B cell (primary cell): ENCODE measurements around the gene MGA. TPM values are rescaled to one million over a fixed set of nuclear protein-coding genes. Genes with fewer than 3 reads are reported as not detected.

Experiments used
- ATAC-seq: fragments of 200-7000 bp; cut with Tn5 transposase; one replicate; pipeline ENCODE4 v1.10.0; 2021; ENCODE audit warnings: low read depth, mild to moderate bottlenecking, moderate number of reproducible peaks, moderate library complexity
- CTCF ChIA-PET: fragments of 350-600 bp; sonication (Branson Sonifier 250); formaldehyde crosslinking; loops from one replicate; lab custom pipeline; 2021; ENCODE audit warnings: antibody characterized with exemption, inconsistent platforms; lab: Charles Lee
- POLR2A ChIA-PET: fragments of 350-600 bp; sonication (Branson Sonifier 250); formaldehyde crosslinking; loops from one replicate; lab custom pipeline; 2021; ENCODE audit warnings: antibody characterized with exemption; lab: Charles Lee
- DNase-seq: peaks from one replicate; pipeline ENCODE4 v3.0.0; 2013
- H2AFZ ChIP-seq: 2 replicates; pipeline ENCODE4 v1.6.1; 2012; ENCODE audit warnings: mild to moderate bottlenecking, low read depth, low read length; ENCODE audit not compliant: insufficient read depth, poor library complexity, severe bottlenecking
- H3K27ac ChIP-seq, 2 donors: 1 replicate in 1 of 2; 2 replicates in 1 of 2; pipeline ENCODE4 v1.5.1; 2012 to 2013; ENCODE audit warnings: low read length in 2 of 2, mild to moderate bottlenecking in 2 of 2, moderate library complexity in 1 of 2
- H3K27me3 ChIP-seq, 4 experiments: fragments of 200-600 bp in 1 of 4; sonication (generic) in 1 of 4; replicated peaks in 1 of 4; 1 replicate in 2 of 4; 2 replicates in 2 of 4; pipeline versions ENCODE4 v1.6.1 to v1.7.0; 2013 to 2016; ENCODE audit warnings: low read length in 3 of 4, mild to moderate bottlenecking in 2 of 4, mixed read lengths in 1 of 4, moderate library complexity in 1 of 4; ENCODE audit not compliant: insufficient read depth in 4 of 4, control insufficient read depth in 3 of 4; ENCODE audit errors: control extremely low read depth in 1 of 4
- H3K36me3 ChIP-seq, 2 experiments: replicated peaks in 1 of 2; 1 replicate in 1 of 2; 2 replicates in 1 of 2; pipeline versions ENCODE4 v1.6.1 to v1.7.1; 2013; ENCODE audit warnings: low read length in 1 of 2; ENCODE audit not compliant: insufficient read depth in 2 of 2, control insufficient read depth in 1 of 2; ENCODE audit errors: control extremely low read depth in 1 of 2, extremely low read depth in 1 of 2
- H3K4me1 ChIP-seq, 2 donors: fragments of 200-600 bp in 1 of 2; sonication (generic) in 1 of 2; 1 replicate in 1 of 2; 2 replicates in 1 of 2; pipeline versions ENCODE4 v1.5.1 to v1.6.1; 2013 to 2017; ENCODE audit warnings: low read length in 2 of 2; ENCODE audit not compliant: control insufficient read depth in 2 of 2, insufficient read depth in 2 of 2
- H3K4me2 ChIP-seq: replicated peaks from 2 replicates; pipeline ENCODE3; 2012; ENCODE audit warnings: mild to moderate bottlenecking, low read depth, low read length; ENCODE audit not compliant: poor library complexity, severe bottlenecking
- H3K4me3 ChIP-seq, 5 experiments: fragments of 200-600 bp in 1 of 5; sonication (generic) in 1 of 5; 1 replicate in 3 of 5; 2 replicates in 2 of 5; pipeline versions ENCODE4 v1.5.1 to v1.7.0; 2011 to 2016; ENCODE audit warnings: low read length in 4 of 5, mild to moderate bottlenecking in 4 of 5, low read depth in 2 of 5, control low read depth in 1 of 5, moderate library complexity in 1 of 5; ENCODE audit not compliant: insufficient read depth in 1 of 5; ENCODE audit errors: control extremely low read depth in 1 of 5, extremely low read depth in 1 of 5
- H3K79me2 ChIP-seq: fragments of 200-600 bp; sonication (generic); one replicate; pipeline ENCODE4 v1.6.0; 2016; ENCODE audit warnings: low read length; ENCODE audit not compliant: control insufficient read depth, insufficient read depth
- H3K9ac ChIP-seq: fragments of 200-600 bp; sonication (generic); 2 replicates; pipeline ENCODE4 v1.6.1; 2017; ENCODE audit warnings: mild to moderate bottlenecking, low read length, moderate library complexity
- H3K9me3 ChIP-seq, 3 donors: one replicate each; pipeline versions ENCODE4 v1.6.1 to v1.7.1; 2013; ENCODE audit warnings: low read length in 2 of 3; ENCODE audit not compliant: control insufficient read depth in 2 of 3, insufficient read depth in 1 of 3; ENCODE audit errors: control extremely low read depth in 1 of 3
- H4K20me1 ChIP-seq: 2 replicates; pipeline ENCODE4 v1.6.0; 2012; ENCODE audit warnings: mild to moderate bottlenecking, low read length; ENCODE audit not compliant: insufficient read depth, control insufficient read depth, poor library complexity, severe bottlenecking
- H3K27ac Mint-ChIP-seq: one replicate; pipeline ENCODE4 v1.8.0; 2021; ENCODE audit warnings: mixed read lengths
- H3K27me3 Mint-ChIP-seq: one replicate; pipeline ENCODE4 v1.8.0; 2021; ENCODE audit warnings: mixed read lengths
- H3K4me1 Mint-ChIP-seq: one replicate; pipeline ENCODE4 v1.8.0; 2021; ENCODE audit warnings: mixed read lengths
- H3K4me3 Mint-ChIP-seq: one replicate; pipeline ENCODE4 v1.8.0; 2021; ENCODE audit warnings: mixed read lengths
- H3K9me3 Mint-ChIP-seq: one replicate; pipeline ENCODE4 v1.8.0; 2022; ENCODE audit warnings: mixed read lengths; ENCODE audit not compliant: insufficient read depth
- EZH2 ChIP-seq: IDR thresholded peaks from 2 replicates; pipeline ENCODE4 v1.6.1; 2012; ENCODE audit warnings: borderline replicate concordance, low read depth, mild to moderate bottlenecking, moderate library complexity, low read length; ENCODE audit not compliant: insufficient read depth, poor library complexity, severe bottlenecking
- WGBS: methylation state at CpG from one replicate; pipeline ENCODE4 v1.1.5; 2013; ENCODE audit warnings: missing lambda C conversion rate; ENCODE audit not compliant: insufficient coverage; 5-methylcytosine and 5-hydroxymethylcytosine counted together
- intact Hi-C: fragments of 100-400 bp; cut with micrococcal nuclease; formaldehyde crosslinking; loops from one replicate; pipeline ENCODE4 v1.10.0; 2022
- polyA plus RNA-seq: library from polyadenylated mRNA; depleted of rRNA; stranded (reverse); fragments of >200 nt; gene quantifications from 2 replicates; pipeline ENCODE4 v1.2.3, GENCODE V29; 2012
- total RNA-seq, 2 donors: library from RNA; stranded (reverse); fragments of 120-200 nt in 1 of 2; gene quantifications; 1 replicate in 1 of 2; 2 replicates in 1 of 2; pipeline versions ENCODE4 v1.2.3 to v1.2.4, GENCODE V29; 2013 to 2022
- TF ChIP-seq, protein P1 (sequence below): fragments of 200-600 bp; IDR thresholded peaks from one replicate; pipeline ENCODE4 v1.8.0; 2022; ENCODE audit warnings: antibody characterized with exemption, mild to moderate bottlenecking

Gene MGA
- total and polyA plus RNA-seq, 2 donors (not counting 1 experiment from before 2014, with no cell fraction given): 5.4 to 79.7 TPM

- Mint-ChIP-seq H3K27me3 (no peaks in the 10 kb centered on the region), H3K9me3 (no peaks in the 10 kb centered on the region), H3K4me3 (no peak overlapping the region), H3K4me1 (peaks cover 10% of the 10 kb centered on the region), H3K27ac (no peak overlapping the region)
- H3K4me1 ChIP-seq: peaks cover 5 to 20% of the 10 kb centered on the region in 2 donors
- 95% methylated on average over 3 of the region's 5 CpGs for WGBS
- POLR2A ChIA-PET: interaction anchor here (0.6 to 2.3 kb wide), 4 partner anchors 34 to 82 kb away, joined by 6 to 14 read pairs (median 7); partner anchors contain the start of gene MAPKBP1
- H3K9me3 ChIP-seq: no peaks in the 10 kb centered on the region
- ATAC-seq: no peak
- H3K27me3 ChIP-seq: no peaks in the 10 kb centered on the region
- H3K4me3 ChIP-seq: no peak overlapping the region
- DNase-seq: no peak
- H3K9ac ChIP-seq: no peak overlapping the region
- CTCF ChIA-PET: interaction anchor here (0.6 to 15.7 kb wide), 39 partner anchors 9 to 1110 kb away, joined by 3 to 716 read pairs (median 5); partner anchors contain the start of gene MAPKBP1
- no peak overlapping the region for H2AFZ ChIP-seq
- intact Hi-C loops: loop anchor here (1.0 to 2.0 kb wide), 4 partner anchors 39 to 344 kb away; no protein-coding TSS in a partner anchor
- no peak overlapping the region for H3K27ac ChIP-seq
- H4K20me1 ChIP-seq: no peaks in the 10 kb centered on the region
- H3K79me2 ChIP-seq: no peaks in the 10 kb centered on the region
- TF ChIP-seq, protein P1, sequence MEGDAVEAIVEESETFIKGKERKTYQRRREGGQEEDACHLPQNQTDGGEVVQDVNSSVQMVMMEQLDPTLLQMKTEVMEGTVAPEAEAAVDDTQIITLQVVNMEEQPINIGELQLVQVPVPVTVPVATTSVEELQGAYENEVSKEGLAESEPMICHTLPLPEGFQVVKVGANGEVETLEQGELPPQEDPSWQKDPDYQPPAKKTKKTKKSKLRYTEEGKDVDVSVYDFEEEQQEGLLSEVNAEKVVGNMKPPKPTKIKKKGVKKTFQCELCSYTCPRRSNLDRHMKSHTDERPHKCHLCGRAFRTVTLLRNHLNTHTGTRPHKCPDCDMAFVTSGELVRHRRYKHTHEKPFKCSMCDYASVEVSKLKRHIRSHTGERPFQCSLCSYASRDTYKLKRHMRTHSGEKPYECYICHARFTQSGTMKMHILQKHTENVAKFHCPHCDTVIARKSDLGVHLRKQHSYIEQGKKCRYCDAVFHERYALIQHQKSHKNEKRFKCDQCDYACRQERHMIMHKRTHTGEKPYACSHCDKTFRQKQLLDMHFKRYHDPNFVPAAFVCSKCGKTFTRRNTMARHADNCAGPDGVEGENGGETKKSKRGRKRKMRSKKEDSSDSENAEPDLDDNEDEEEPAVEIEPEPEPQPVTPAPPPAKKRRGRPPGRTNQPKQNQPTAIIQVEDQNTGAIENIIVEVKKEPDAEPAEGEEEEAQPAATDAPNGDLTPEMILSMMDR: no peak
- TF ChIP-seq EZH2: no peak
- peaks cover 0 to 27% of the 10 kb centered on the region in 2 experiments for H3K36me3 ChIP-seq
- no peak overlapping the region for H3K4me2 ChIP-seq
Measured at GRCh38 chr15:41810651-41811431, 150.6 kb downstream of the MGA start.
